ENCODE measurements around the gene NPW. TPM values are rescaled to one million over a fixed set of nuclear protein-coding genes. Genes with fewer than 3 reads are reported as not detected.

The NPW gene
- polyA plus RNA-seq, 1 donor (not counting 4 experiments of a cell fraction or from before 2014, with no cell fraction given): not detected

GRCh38 chr16:2025251-2025650, 5.7 kb downstream of the NPW start:
- Histone ChIP-seq H3K9me3 (ENCODE audit: control insufficient read depth, low read depth, low read length) (no peaks in the 10 kb centered on the region), H3K79me2 (ENCODE audit: control insufficient read depth, insufficient read depth, low read length) (no peaks in the 10 kb centered on the region), H3K9ac (ENCODE audit: control insufficient read depth, extremely low read depth, insufficient read depth, low read length) (no peak overlapping the region), H3K4me1 (ENCODE audit: control insufficient read depth, extremely low read depth, insufficient read depth, low read length) (peaks cover 15% of the 10 kb centered on the region), H2AFZ (ENCODE audit: control insufficient read depth, low read length) (no peak overlapping the region), H3K9me1 (ENCODE audit: control insufficient read depth, extremely low read depth, insufficient read depth, low read length) (no peaks in the 10 kb centered on the region), H3K4me3 (ENCODE audit: control insufficient read depth in 2 of 3, extremely low read depth in 1 of 3, insufficient read depth in 2 of 3, low read depth in 1 of 3, low read length in 3 of 3) (no peak overlapping the region), H3K27ac (ENCODE audit: control insufficient read depth, insufficient read depth, low read length) (no peak overlapping the region), H3K27me3 (ENCODE audit: control insufficient read depth, extremely low read depth, insufficient read depth, low read length) (peaks cover 8% of the 10 kb centered on the region), H3K36me3 (ENCODE audit: control insufficient read depth in 2 of 2, extremely low read depth in 1 of 2, insufficient read depth in 2 of 2, low read length in 2 of 2) (no peaks in the 10 kb centered on the region), H4K20me1 (ENCODE audit: control insufficient read depth, extremely low read depth, insufficient read depth, low read length) (no peaks in the 10 kb centered on the region), H3K4me2 (ENCODE audit: control insufficient read depth, extremely low read depth, insufficient read depth, low read depth, low read length) (no peak overlapping the region)
- DNase-seq (ENCODE audit: low read depth, low spot score) (no peak), FAIRE-seq (no peak)
- dilution Hi-C loops (cut with MboI; ENCODE audit: extremely low pct_ligation_motif_present, low sequenced_read_pairs): no loop called here
- TF ChIP-seq EZH2 (IDR thresholded peaks at IDR 0.05; ENCODE audit: low read length) (no peak), CTCF (optimal IDR thresholded peaks at IDR 0.05 in 1 of 3, IDR thresholded peaks at IDR 0.05 in 1 of 3, conservative IDR thresholded peaks at IDR 0.05 in 1 of 3; ENCODE audit: extremely low read depth in 1 of 3, insufficient read depth in 2 of 3, low read length in 3 of 3) (no peak)

GRCh38 chr16:2025878-2026460, 6.4 kb downstream of the NPW start:
- Histone ChIP-seq H2AFZ (ENCODE audit: control insufficient read depth, low read length) (no peak overlapping the region), H3K4me3 (ENCODE audit: control insufficient read depth in 2 of 3, extremely low read depth in 1 of 3, insufficient read depth in 2 of 3, low read depth in 1 of 3, low read length in 3 of 3) (no peak overlapping the region), H3K36me3 (ENCODE audit: control insufficient read depth in 2 of 2, extremely low read depth in 1 of 2, insufficient read depth in 2 of 2, low read length in 2 of 2) (no peaks in the 10 kb centered on the region), H3K27ac (ENCODE audit: control insufficient read depth, insufficient read depth, low read length) (no peak overlapping the region), H3K4me1 (ENCODE audit: control insufficient read depth, extremely low read depth, insufficient read depth, low read length) (peaks cover 15% of the 10 kb centered on the region), H3K79me2 (ENCODE audit: control insufficient read depth, insufficient read depth, low read length) (no peaks in the 10 kb centered on the region), H3K9me3 (ENCODE audit: control insufficient read depth, low read depth, low read length) (no peaks in the 10 kb centered on the region), H3K9ac (ENCODE audit: control insufficient read depth, extremely low read depth, insufficient read depth, low read length) (no peak overlapping the region), H3K4me2 (ENCODE audit: control insufficient read depth, extremely low read depth, insufficient read depth, low read depth, low read length) (no peak overlapping the region), H3K9me1 (ENCODE audit: control insufficient read depth, extremely low read depth, insufficient read depth, low read length) (no peaks in the 10 kb centered on the region), H4K20me1 (ENCODE audit: control insufficient read depth, extremely low read depth, insufficient read depth, low read length) (no peaks in the 10 kb centered on the region), H3K27me3 (ENCODE audit: control insufficient read depth, extremely low read depth, insufficient read depth, low read length) (peaks cover under 1% of the 10 kb centered on the region)
- no peak for DNase-seq (ENCODE audit: low read depth, low spot score)
- no peak for FAIRE-seq
- dilution Hi-C loops (cut with MboI; ENCODE audit: extremely low pct_ligation_motif_present, low sequenced_read_pairs): no loop called here
- TF ChIP-seq CTCF (optimal IDR thresholded peaks at IDR 0.05 in 1 of 3, IDR thresholded peaks at IDR 0.05 in 1 of 3, conservative IDR thresholded peaks at IDR 0.05 in 1 of 3; ENCODE audit: extremely low read depth in 1 of 3, insufficient read depth in 2 of 3, low read length in 3 of 3) (no peak), EZH2 (IDR thresholded peaks at IDR 0.05; ENCODE audit: low read length) (no peak)

All from keratinocyte (primary cell).